Ovary (tissue), 3 donors: Measurements from ENCODE around the gene NDUFA1.

Source experiments
- CTCF ChIP-seq, 3 donors: fragments of 450-650 bp in 2 of 3; fragments of 200-600 bp in 1 of 3; IDR thresholded peaks; one replicate each; pipeline versions ENCODE4 v1.5.1 to v1.8.0; 2016 to 2022; ENCODE audit warnings: antibody characterized with exemption in 3 of 3, mild to moderate bottlenecking in 1 of 3
- EP300 ChIP-seq: sonication (generic); formaldehyde crosslinking; IDR thresholded peaks from one replicate; pipeline ENCODE4 v1.6.1; 2017; ENCODE audit warnings: antibody characterized with exemption
- POLR2A ChIP-seq: fragments of 450-650 bp; IDR thresholded peaks from one replicate; pipeline ENCODE4 v1.6.1; 2017; ENCODE audit warnings: antibody characterized with exemption, mild to moderate bottlenecking, moderate library complexity
- donor health status: DM: no; HTN: no; CAD: no.

- TF ChIP-seq CTCF (IDR thresholded peaks at IDR 0.05) (no peak), POLR2A (no peak), EP300 (no peak)
Observed at GRCh38 chrX:119833905-119834304, 37.7 kb upstream of the NDUFA1 start.
